Kidney (tissue), 14 donors: ENCODE measurements around the gene ASIC3. TPM values are rescaled to one million over a fixed set of nuclear protein-coding genes. Genes with fewer than 3 reads are reported as not detected.

Experiments used
- DNase-seq, 5 donors: peaks; one replicate each; pipeline ENCODE4 v3.0.0-alpha.2; 2013 to 2020
- FAIRE-seq: peaks from 2 replicates; lab custom pipeline; 2012; peaks lifted over from hg19 to GRCh38; lab: Jason Lieb, UNC
- H3K27ac ChIP-seq, 2 donors: one replicate each; pipeline ENCODE4 v1.7.0; 2013; ENCODE audit warnings: low read depth in 2 of 2, low read length in 2 of 2, inconsistent platforms in 1 of 2
- H3K27me3 ChIP-seq: one replicate; pipeline ENCODE4 v1.7.1; 2013; ENCODE audit warnings: low read length, inconsistent platforms; ENCODE audit not compliant: control insufficient read depth, insufficient read depth
- H3K36me3 ChIP-seq, 3 donors: one replicate each; pipeline versions ENCODE4 v1.7.0 to v1.7.1; 2013; ENCODE audit warnings: low read length in 3 of 3, control low read depth in 1 of 3, inconsistent platforms in 1 of 3; ENCODE audit not compliant: insufficient read depth in 3 of 3, control insufficient read depth in 2 of 3
- H3K4me1 ChIP-seq, 3 donors: one replicate each; pipeline versions ENCODE4 v1.7.0 to v1.7.1; 2013; ENCODE audit warnings: low read length in 3 of 3, inconsistent platforms in 1 of 3, low read depth in 1 of 3; ENCODE audit not compliant: control insufficient read depth in 2 of 3, insufficient read depth in 2 of 3
- H3K4me3 ChIP-seq, 3 donors: one replicate each; pipeline versions ENCODE4 v1.7.0 to v1.8.1; 2013; ENCODE audit warnings: low read length in 3 of 3, control low read depth in 1 of 3, inconsistent platforms in 1 of 3
- H3K9ac ChIP-seq, 3 donors: one replicate each; pipeline versions ENCODE4 v1.7.0 to v1.7.1; 2013; ENCODE audit warnings: low read length in 3 of 3, control low read depth in 1 of 3, inconsistent platforms in 1 of 3
- H3K9me3 ChIP-seq, 3 donors: one replicate each; pipeline versions ENCODE4 v1.7.0 to v1.7.1; 2013; ENCODE audit warnings: low read length in 3 of 3, control low read depth in 1 of 3, inconsistent platforms in 1 of 3; ENCODE audit not compliant: control insufficient read depth in 2 of 3, insufficient read depth in 1 of 3
- CTCF ChIP-seq: IDR thresholded peaks from 3 replicates; pipeline ENCODE4 v1.5.1; 2012; ENCODE audit warnings: mild to moderate bottlenecking, moderate library complexity, borderline replicate concordance; ENCODE audit not compliant: insufficient read depth; ENCODE audit errors: extremely low read depth
- intact Hi-C: fragments of 100-400 bp; cut with DNase I; formaldehyde crosslinking; loops from one replicate; pipeline ENCODE4 v1.11.1; 2022
- polyA plus RNA-seq: library from polyadenylated mRNA; stranded (reverse); fragments of 350-450 nt; fragmentation: Illumina TruSeq; extraction: RNeasy Lipid Tissue Mini Kit (QIAGEN cat#74804); gene quantifications from one replicate; pipeline ENCODE4 v1.2.3, GENCODE V29; 2014; ENCODE audit warnings: low read depth, low replicate concordance; ENCODE audit not compliant: insufficient read depth
- total RNA-seq: library from RNA; stranded (reverse); fragmentation: NEBNext Ultra II Directional; extraction: Animal tissue kit (Norgen Biotek cat#: 25700); gene quantifications from one replicate; pipeline ENCODE4 v1.2.1, GENCODE V29; 2021
- donor health status: control.
- donor health status: control.
- donor health status: control.
- donor health status: control.
- donor health status: control.
- donor health status: DM: yes; HTN: yes; CAD: no.
- donor health status: Normal renal cell carcinoma (clear cell type).

ASIC3 gene
- total and polyA plus RNA-seq, 2 donors from 2014 or later: 1.9 to 3.1 TPM

GRCh38 chr7:151095123-151095797 is 46.9 kb downstream of the ASIC3 start:
- H3K27ac ChIP-seq: no peak overlapping the region
- FAIRE-seq: no peak
- H3K9me3 ChIP-seq: no peaks in the 10 kb centered on the region
- no peaks in the 10 kb centered on the region for H3K27me3 ChIP-seq
- TF ChIP-seq CTCF: no peak
- H3K4me1 ChIP-seq: peaks cover 0 to 5% (median 2%) of the 10 kb centered on the region in 3 donors
- no peak overlapping the region for H3K9ac ChIP-seq
- peak in 1 of 5 donors; percentile 32 for DNase-seq
- no peak overlapping the region for H3K4me3 ChIP-seq
- intact Hi-C loops: no loop called here
- no peaks in the 10 kb centered on the region for H3K36me3 ChIP-seq

GRCh38 chr7:151095828-151096475 is 47.6 kb downstream of the ASIC3 start:
- Histone ChIP-seq H3K27me3 (no peaks in the 10 kb centered on the region), H3K4me3 (no peak overlapping the region), H3K36me3 (no peaks in the 10 kb centered on the region), H3K4me1 (peaks cover 0 to 4% (median 2%) of the 10 kb centered on the region in 3 donors), H3K27ac (no peak overlapping the region), H3K9me3 (no peaks in the 10 kb centered on the region), H3K9ac (no peak overlapping the region)
- intact Hi-C loops: no loop called here
- FAIRE-seq (no peak), DNase-seq (peak in 1 of 5 donors; percentile 46)
- no peak for TF ChIP-seq CTCF

- no peak overlapping the region for H3K4me3 ChIP-seq
- no peak for TF ChIP-seq CTCF
Measured at GRCh38 chr7:151099486-151100211, 51.3 kb downstream of the ASIC3 start.

More at GRCh38 chr7:151099486-151100211, 51.3 kb downstream of the ASIC3 start:
- Histone ChIP-seq H3K4me1 (peaks cover 0 to 2% (median 0%) of the 10 kb centered on the region in 3 donors), H3K27me3 (no peaks in the 10 kb centered on the region), H3K9me3 (no peaks in the 10 kb centered on the region), H3K9ac (no peak overlapping the region), H3K27ac (no peak overlapping the region), H3K36me3 (no peaks in the 10 kb centered on the region)
- intact Hi-C loops: no loop called here
- no peak for FAIRE-seq
- DNase-seq: peak in 1 of 5 donors; percentile 59
